Loucy (cell line): ENCODE measurements around the gene PDXK.

Source experiments
- H2AFZ ChIP-seq: fragments of 200-600 bp; sonication (generic); 2 replicates; pipeline ENCODE4 v1.6.0; 2016; ENCODE audit warnings: antibody characterized with exemption, mild to moderate bottlenecking, low read length, moderate library complexity
- H3F3A ChIP-seq: fragments of 200-600 bp; 2 replicates; pipeline ENCODE4 v1.6.0; 2016; ENCODE audit warnings: antibody characterized with exemption, low read depth, mild to moderate bottlenecking
- H3K27me3 ChIP-seq: fragments of 200-600 bp; sonication (generic); 2 replicates; pipeline ENCODE4 v1.6.1; 2014; ENCODE audit warnings: low read length, mild to moderate bottlenecking; ENCODE audit not compliant: insufficient read depth, poor library complexity, severe bottlenecking
- H3K36me3 ChIP-seq: fragments of 200-600 bp; sonication (generic); 2 replicates; pipeline ENCODE4 v1.6.1; 2016; ENCODE audit warnings: low read length; ENCODE audit not compliant: insufficient read depth
- H3K4me1 ChIP-seq: fragments of 200-600 bp; sonication (generic); 2 replicates; pipeline ENCODE4 v1.5.1; 2014; ENCODE audit warnings: low read length, mild to moderate bottlenecking; ENCODE audit not compliant: insufficient read depth, poor library complexity, severe bottlenecking
- H3K4me2 ChIP-seq: fragments of 200-600 bp; sonication (generic); 2 replicates; pipeline ENCODE4 v1.6.0; 2014; ENCODE audit warnings: antibody characterized with exemption, low read length, low read depth, mild to moderate bottlenecking; ENCODE audit not compliant: poor library complexity, severe bottlenecking
- H3K4me3 ChIP-seq: fragments of 200-600 bp; sonication (generic); 2 replicates; pipeline ENCODE4 v1.5.1; 2014; ENCODE audit warnings: low read length, mild to moderate bottlenecking, mixed read lengths; ENCODE audit not compliant: poor library complexity, severe bottlenecking
- H3K79me2 ChIP-seq: fragments of 200-600 bp; sonication (generic); 2 replicates; pipeline ENCODE4 v1.6.1; 2014; ENCODE audit warnings: low read length; ENCODE audit not compliant: insufficient read depth
- H3K9ac ChIP-seq: fragments of 200-600 bp; sonication (generic); 2 replicates; pipeline ENCODE4 v1.6.0; 2014; ENCODE audit warnings: mild to moderate bottlenecking, low read depth, low read length, moderate library complexity; ENCODE audit not compliant: poor library complexity, severe bottlenecking
- H3K9me2 ChIP-seq: fragments of 200-600 bp; sonication (generic); replicated peaks from 2 replicates; pipeline ENCODE4 v1.6.1; 2016; ENCODE audit warnings: low read depth, low read length, mixed read lengths
- H3K9me3 ChIP-seq: fragments of 200-600 bp; sonication (generic); 2 replicates; pipeline ENCODE4 v1.6.1; 2014; ENCODE audit warnings: mild to moderate bottlenecking, antibody characterized with exemption, low read length, low read depth; ENCODE audit not compliant: insufficient read depth
- H4K20me1 ChIP-seq: fragments of 200-600 bp; sonication (generic); 2 replicates; pipeline ENCODE4 v1.6.0; 2014; ENCODE audit warnings: antibody characterized with exemption, low read length, mild to moderate bottlenecking; ENCODE audit not compliant: insufficient read depth, poor library complexity, severe bottlenecking
- EZH2phosphoT487 ChIP-seq: fragments of 200-600 bp; IDR thresholded peaks from 2 replicates; pipeline ENCODE4 v1.6.1; 2018; ENCODE audit warnings: antibody characterized with exemption, mild to moderate bottlenecking, moderate library complexity, borderline replicate concordance
- TF ChIP-seq, protein P1 (sequence below): fragments of 200-600 bp; sonication (generic); conservative IDR thresholded peaks from 2 replicates; pipeline ENCODE4 v1.5.1; 2014; ENCODE audit warnings: mild to moderate bottlenecking, antibody characterized with exemption, low read length

PDXK gene

DNA sequence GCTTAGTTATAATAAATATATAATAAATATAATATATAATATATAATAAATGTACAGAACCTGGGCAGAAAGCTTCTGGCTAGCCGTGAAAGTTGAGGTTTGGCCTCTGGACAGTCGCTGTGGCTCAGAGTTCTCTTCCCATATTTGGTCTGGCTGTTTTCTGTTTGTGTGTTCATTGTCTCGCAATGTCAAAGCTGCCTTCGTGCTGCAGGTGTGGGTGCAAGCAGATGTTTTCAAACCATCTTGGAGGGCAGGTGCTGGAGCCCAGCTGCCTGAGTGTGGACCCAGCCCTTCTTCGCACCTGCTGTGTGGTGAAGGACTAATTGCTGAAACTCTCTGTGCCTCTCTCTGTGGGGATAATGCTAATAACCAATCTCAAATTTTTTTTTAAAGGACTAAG, 60.7 kb downstream of the PDXK start:
- Histone ChIP-seq H3K4me1 (peaks cover 63% of the 10 kb centered on the region), H3F3A (peaks cover 6% of the 10 kb centered on the region; the same call in 1 of the 2 replicates)

DNA sequence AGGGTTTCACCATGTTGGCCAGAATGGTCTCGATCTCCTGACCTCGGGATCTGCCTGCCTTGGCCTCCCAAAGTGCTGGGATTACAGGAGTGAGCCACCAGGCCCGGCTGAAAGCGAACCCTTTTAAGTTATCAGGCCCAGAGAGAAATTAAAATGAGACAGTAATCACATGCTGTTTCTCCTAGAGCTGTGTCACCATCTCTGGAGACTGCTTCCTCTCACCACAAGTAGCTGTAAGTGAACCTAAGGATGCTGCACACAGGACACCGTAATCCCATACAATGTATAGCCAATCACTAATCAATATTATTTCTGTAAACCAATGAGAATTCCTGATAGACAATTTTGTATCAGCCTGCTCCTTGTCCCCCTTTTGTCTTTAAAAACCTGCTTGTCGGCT, 62.9 kb downstream of the PDXK start:
- Histone ChIP-seq H3F3A (peaks cover 6% of the 10 kb centered on the region), H3K4me3 (no peak overlapping the region), H3K9me2 (no peaks in the 10 kb centered on the region), H2AFZ (no peak overlapping the region), H3K79me2 (peaks cover 10% of the 10 kb centered on the region; the same call in 1 of the 2 replicates), H3K9me3 (no peaks in the 10 kb centered on the region), H3K27me3 (no peaks in the 10 kb centered on the region), H3K4me1 (peaks cover 52% of the 10 kb centered on the region), H4K20me1 (no peaks in the 10 kb centered on the region), H3K9ac (no peak overlapping the region), H3K36me3 (no peaks in the 10 kb centered on the region), H3K4me2 (no peak overlapping the region)
- no peak for TF ChIP-seq EZH2phosphoT487
- TF ChIP-seq, protein P1, sequence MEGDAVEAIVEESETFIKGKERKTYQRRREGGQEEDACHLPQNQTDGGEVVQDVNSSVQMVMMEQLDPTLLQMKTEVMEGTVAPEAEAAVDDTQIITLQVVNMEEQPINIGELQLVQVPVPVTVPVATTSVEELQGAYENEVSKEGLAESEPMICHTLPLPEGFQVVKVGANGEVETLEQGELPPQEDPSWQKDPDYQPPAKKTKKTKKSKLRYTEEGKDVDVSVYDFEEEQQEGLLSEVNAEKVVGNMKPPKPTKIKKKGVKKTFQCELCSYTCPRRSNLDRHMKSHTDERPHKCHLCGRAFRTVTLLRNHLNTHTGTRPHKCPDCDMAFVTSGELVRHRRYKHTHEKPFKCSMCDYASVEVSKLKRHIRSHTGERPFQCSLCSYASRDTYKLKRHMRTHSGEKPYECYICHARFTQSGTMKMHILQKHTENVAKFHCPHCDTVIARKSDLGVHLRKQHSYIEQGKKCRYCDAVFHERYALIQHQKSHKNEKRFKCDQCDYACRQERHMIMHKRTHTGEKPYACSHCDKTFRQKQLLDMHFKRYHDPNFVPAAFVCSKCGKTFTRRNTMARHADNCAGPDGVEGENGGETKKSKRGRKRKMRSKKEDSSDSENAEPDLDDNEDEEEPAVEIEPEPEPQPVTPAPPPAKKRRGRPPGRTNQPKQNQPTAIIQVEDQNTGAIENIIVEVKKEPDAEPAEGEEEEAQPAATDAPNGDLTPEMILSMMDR: no peak

More for the DNA sequence above, 60.7 kb downstream of the PDXK start:
- no peak overlapping the region for H2AFZ ChIP-seq
- H4K20me1 ChIP-seq: peaks cover 14% of the 10 kb centered on the region
- H3K4me2 ChIP-seq: peak overlapping the region; percentile 78
- H3K36me3 ChIP-seq: no peaks in the 10 kb centered on the region
- H3K9ac ChIP-seq: peak overlapping the region; percentile 74
- H3K9me2 ChIP-seq: no peaks in the 10 kb centered on the region
- peak overlapping the region; percentile 41 for H3K4me3 ChIP-seq
- TF ChIP-seq, protein P1: no peak
- TF ChIP-seq EZH2phosphoT487: no peak
- no peaks in the 10 kb centered on the region for H3K27me3 ChIP-seq
- peaks cover 29% of the 10 kb centered on the region for H3K79me2 ChIP-seq
- no peaks in the 10 kb centered on the region for H3K9me3 ChIP-seq

DNA sequence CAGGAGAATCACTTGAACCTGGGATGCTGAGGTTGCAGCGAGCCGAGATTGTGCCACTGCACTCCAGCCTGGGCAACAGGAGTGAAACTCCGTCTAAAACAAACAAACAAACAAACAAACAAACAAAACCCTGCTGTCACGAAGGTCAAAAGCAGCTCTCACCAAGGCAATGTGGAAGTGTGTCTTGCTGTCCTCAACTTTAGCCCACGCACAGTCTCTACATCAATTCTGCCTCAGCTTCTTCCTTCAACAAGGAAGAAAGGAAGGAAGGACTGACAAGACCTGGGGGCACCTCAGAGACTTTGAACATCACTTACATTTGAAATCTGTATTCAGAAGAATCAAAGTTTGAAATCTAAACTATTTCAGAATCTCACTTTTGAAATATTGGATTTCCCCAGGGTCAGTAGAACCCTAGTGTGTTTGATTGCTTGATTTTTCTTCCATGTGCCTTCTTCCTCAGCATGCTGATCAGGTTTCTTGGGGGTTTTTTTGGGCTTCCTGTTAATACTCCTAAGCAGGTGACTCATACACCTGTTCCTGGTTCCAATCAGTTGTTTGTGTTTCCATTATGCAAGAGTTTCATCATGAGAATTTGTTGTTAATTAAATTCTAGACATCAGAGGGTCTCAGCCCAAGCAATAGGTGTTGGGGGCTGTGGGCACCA, 63.6 kb downstream of the PDXK start:
- H3K9me2 ChIP-seq: no peaks in the 10 kb centered on the region
- H3K79me2 ChIP-seq: peaks cover 7% of the 10 kb centered on the region; the same call in 1 of the 2 replicates
- no peaks in the 10 kb centered on the region for H3K9me3 ChIP-seq
- 0 out of 2 replicates have a peak overlapping the region, but pooled peaks have one; percentile 27 for H2AFZ ChIP-seq
- H3K27me3 ChIP-seq: no peaks in the 10 kb centered on the region
- H3K4me1 ChIP-seq: peaks cover 48% of the 10 kb centered on the region
- no peak overlapping the region for H3K4me2 ChIP-seq
- no peak overlapping the region for H3K9ac ChIP-seq
- H3F3A ChIP-seq: peaks cover 6% of the 10 kb centered on the region
- no peaks in the 10 kb centered on the region for H4K20me1 ChIP-seq
- no peaks in the 10 kb centered on the region for H3K36me3 ChIP-seq
- H3K4me3 ChIP-seq: no peak overlapping the region
- no peak for TF ChIP-seq EZH2phosphoT487
- TF ChIP-seq, protein P1: no peak
